ENCODE data around the gene BDP1.

GRCh38 chr5:71563161-71563560, 107.7 kb downstream of the BDP1 start:
- TF ChIP-seq, protein P1, sequence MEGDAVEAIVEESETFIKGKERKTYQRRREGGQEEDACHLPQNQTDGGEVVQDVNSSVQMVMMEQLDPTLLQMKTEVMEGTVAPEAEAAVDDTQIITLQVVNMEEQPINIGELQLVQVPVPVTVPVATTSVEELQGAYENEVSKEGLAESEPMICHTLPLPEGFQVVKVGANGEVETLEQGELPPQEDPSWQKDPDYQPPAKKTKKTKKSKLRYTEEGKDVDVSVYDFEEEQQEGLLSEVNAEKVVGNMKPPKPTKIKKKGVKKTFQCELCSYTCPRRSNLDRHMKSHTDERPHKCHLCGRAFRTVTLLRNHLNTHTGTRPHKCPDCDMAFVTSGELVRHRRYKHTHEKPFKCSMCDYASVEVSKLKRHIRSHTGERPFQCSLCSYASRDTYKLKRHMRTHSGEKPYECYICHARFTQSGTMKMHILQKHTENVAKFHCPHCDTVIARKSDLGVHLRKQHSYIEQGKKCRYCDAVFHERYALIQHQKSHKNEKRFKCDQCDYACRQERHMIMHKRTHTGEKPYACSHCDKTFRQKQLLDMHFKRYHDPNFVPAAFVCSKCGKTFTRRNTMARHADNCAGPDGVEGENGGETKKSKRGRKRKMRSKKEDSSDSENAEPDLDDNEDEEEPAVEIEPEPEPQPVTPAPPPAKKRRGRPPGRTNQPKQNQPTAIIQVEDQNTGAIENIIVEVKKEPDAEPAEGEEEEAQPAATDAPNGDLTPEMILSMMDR (conservative IDR thresholded peaks at IDR 0.05), result no peak
- no peak for TF ChIP-seq ZFX (IDR thresholded peaks at IDR 0.05)

Measured in C4-2B (cell line).